ENCODE data around the gene NAA60. TPM values are rescaled to one million over a fixed set of nuclear protein-coding genes. Genes with fewer than 3 reads are reported as not detected.
A peak's percentile ranks its signal among the peaks of the same experiment; 100 is the strongest.

The NAA60 gene
- total and polyA plus RNA-seq, 2 of the 13 experiments (the other 11 are each of a cell fraction or from before 2014, with no cell fraction given), result 14.7 to 32.0 TPM

DNA sequence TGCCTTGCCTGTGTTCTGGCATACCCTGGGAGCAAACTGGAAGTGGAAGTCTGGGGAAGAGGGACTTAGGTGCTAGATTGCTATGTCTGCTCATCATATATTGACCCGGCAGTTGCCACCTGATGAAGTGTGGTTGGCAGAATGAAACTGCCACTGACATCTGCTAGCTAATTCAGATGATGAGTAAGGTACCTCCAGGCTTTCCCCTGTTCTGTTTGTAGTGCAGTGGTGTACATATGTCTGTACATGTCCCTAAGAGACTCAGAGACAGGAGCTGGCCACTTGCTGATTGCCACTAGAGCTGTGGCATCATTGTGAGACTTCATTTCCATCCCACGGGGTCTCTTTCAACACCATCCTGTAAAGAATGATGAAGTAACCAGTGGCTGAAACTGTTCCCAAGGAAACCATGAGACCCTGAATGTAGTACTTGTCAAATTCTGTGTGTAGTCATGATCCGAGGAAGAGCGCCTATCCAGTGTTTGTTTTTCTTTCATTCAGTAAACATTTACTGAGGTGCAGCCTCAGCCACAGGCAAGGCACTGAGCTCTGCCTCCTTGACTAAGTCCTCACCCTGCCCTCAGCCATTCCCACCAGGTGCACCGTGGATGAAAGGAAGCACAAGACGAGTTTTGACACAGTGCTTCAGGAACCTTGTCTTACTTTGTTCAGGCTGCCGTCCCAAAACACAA, 70.6 kb downstream of the NAA60 start:
- H3K36me3 ChIP-seq (replicated peaks in 1 of 2; ENCODE audit: control insufficient read depth in 1 of 2, insufficient read depth in 2 of 2, low read length in 2 of 2), result peaks cover 10 to 42% of the 10 kb centered on the region in 2 experiments
- H3K9ac ChIP-seq (ENCODE audit: insufficient read depth, low read depth, low read length), result no peak overlapping the region
- CTCF ChIA-PET (ENCODE audit: low intra/inter-chr PET ratio, low total read pairs), result no interaction called here
- H3K79me2 ChIP-seq (ENCODE audit: insufficient read depth, low read length), result no peaks in the 10 kb centered on the region
- H3K4me3 ChIP-seq (replicated peaks in 1 of 3; ENCODE audit: insufficient read depth in 1 of 3, low read depth in 2 of 3, low read length in 3 of 3), result no peak overlapping the region
- TF ChIP-seq FOXA3 (CRISPR knock-in tag; IDR thresholded peaks at IDR 0.05), result 0 out of 2 replicates have a peak, but pooled peaks have one; percentile 8
- TF ChIP-seq SMC3 (IDR thresholded peaks at IDR 0.05; ENCODE audit: low read length), result no peak
- TF ChIP-seq NFYC (CRISPR knock-in tag; IDR thresholded peaks at IDR 0.05), result no peak
- in situ Hi-C loops (cut with HindIII; ENCODE audit: extremely low pct_ligation_motif_present, low pct_unique_long_range_greater_than_20kb), result no loop called here
- H3K4me1 ChIP-seq (ENCODE audit: insufficient read depth, low read length), result peaks cover 11% of the 10 kb centered on the region
- H4K20me1 ChIP-seq (ENCODE audit: insufficient read depth, low read length), result no peaks in the 10 kb centered on the region
- no peak overlapping the region for H3K4me2 ChIP-seq (ENCODE audit: low read depth, low read length)
- intact Hi-C loops (cut with micrococcal nuclease; ENCODE audit: unreplicated experiment), result no loop called here
- WGBS (ENCODE audit: low lambda C conversion rate), result 65% methylated on average over 7 of the region's 7 CpGs
- H3K27ac ChIP-seq (ENCODE audit: extremely low read length, insufficient read depth, low read length), result no peak overlapping the region
- no peaks in the 10 kb centered on the region for H3K27me3 ChIP-seq (ENCODE audit: control insufficient read depth in 1 of 2, insufficient read depth in 2 of 2, low read length in 2 of 2)
- H3K9me3 ChIP-seq (ENCODE audit: low read length), result no peaks in the 10 kb centered on the region
- FAIRE-seq (peak; percentile 36), DNase-seq (ENCODE audit: low spot score) (peak; percentile 20), ATAC-seq (peak; percentile 34; the same call in 1 of the 3 replicates)
- POLR2A ChIA-PET, result no interaction called here
- H2AFZ ChIP-seq (ENCODE audit: low read length), result no peak overlapping the region
- no TSS peak for BruUV-seq (replicated peaks)

DNA sequence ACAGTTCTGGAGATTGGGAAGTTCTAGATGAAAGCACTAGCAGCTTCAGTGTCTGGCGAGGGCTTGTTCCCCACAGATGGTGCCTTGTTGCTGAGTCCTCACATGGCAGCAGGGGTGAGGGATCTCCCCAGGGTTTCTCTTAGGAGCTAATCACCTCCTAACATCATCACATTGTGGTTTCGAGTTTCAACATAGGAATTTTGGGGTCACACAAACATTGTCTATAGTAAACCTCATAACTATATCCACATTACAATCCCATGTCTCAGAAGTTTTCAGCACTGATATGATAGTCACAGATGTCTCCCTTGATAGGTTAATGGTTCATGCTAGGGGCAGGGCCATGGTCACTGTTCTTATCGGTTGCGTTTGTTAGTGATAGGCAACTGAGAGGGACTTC, 71.1 kb downstream of the NAA60 start:
- Histone ChIP-seq H3K4me3 (replicated peaks in 1 of 3; ENCODE audit: insufficient read depth in 1 of 3, low read depth in 2 of 3, low read length in 3 of 3) (no peak overlapping the region), H4K20me1 (ENCODE audit: insufficient read depth, low read length) (no peaks in the 10 kb centered on the region), H3K9ac (ENCODE audit: insufficient read depth, low read depth, low read length) (no peak overlapping the region), H3K9me3 (ENCODE audit: low read length) (no peaks in the 10 kb centered on the region), H3K4me1 (ENCODE audit: insufficient read depth, low read length) (peaks cover 11% of the 10 kb centered on the region), H3K36me3 (replicated peaks in 1 of 2; ENCODE audit: control insufficient read depth in 1 of 2, insufficient read depth in 2 of 2, low read length in 2 of 2) (peaks cover 13 to 44% of the 10 kb centered on the region in 2 experiments), H3K79me2 (ENCODE audit: insufficient read depth, low read length) (no peaks in the 10 kb centered on the region), H3K27me3 (ENCODE audit: control insufficient read depth in 1 of 2, insufficient read depth in 2 of 2, low read length in 2 of 2) (no peaks in the 10 kb centered on the region), H2AFZ (ENCODE audit: low read length) (no peak overlapping the region), H3K4me2 (ENCODE audit: low read depth, low read length) (no peak overlapping the region), H3K27ac (ENCODE audit: extremely low read length, insufficient read depth, low read length) (no peak overlapping the region)
- ChIA-PET CTCF (ENCODE audit: low intra/inter-chr PET ratio, low total read pairs) (no interaction called here), POLR2A (no interaction called here)
- in situ Hi-C loops (cut with HindIII; ENCODE audit: extremely low pct_ligation_motif_present, low pct_unique_long_range_greater_than_20kb), result no loop called here
- DNase-seq (ENCODE audit: low spot score) (no peak), FAIRE-seq (no peak), ATAC-seq (no peak)
- BruUV-seq (replicated peaks), result no TSS peak
- intact Hi-C loops (cut with micrococcal nuclease; ENCODE audit: unreplicated experiment), result no loop called here
- WGBS (ENCODE audit: low lambda C conversion rate), result 93% methylated on average over 4 of the region's 4 CpGs
- TF ChIP-seq TP53 (CRISPR knock-in tag; conservative IDR thresholded peaks at IDR 0.05) (no peak), NCOA2 (CRISPR knock-in tag; IDR thresholded peaks at IDR 0.05) (no peak), PCBP2 (optimal IDR thresholded peaks at IDR 0.05; ENCODE audit: low read depth, low read length, poor library complexity, severe bottlenecking) (no peak), SRY (CRISPR knock-in tag; IDR thresholded peaks at IDR 0.05) (no peak), ZFP90 (CRISPR knock-in tag; IDR thresholded peaks at IDR 0.05; ENCODE audit: borderline replicate concordance) (no peak), KLF16 (CRISPR knock-in tag; IDR thresholded peaks at IDR 0.05) (no peak), ZNF546 (CRISPR knock-in tag; conservative IDR thresholded peaks at IDR 0.05) (no peak), SOX5 (CRISPR knock-in tag; IDR thresholded peaks at IDR 0.05; ENCODE audit: borderline replicate concordance) (no peak)
- TF ChIP-seq, protein P1, sequence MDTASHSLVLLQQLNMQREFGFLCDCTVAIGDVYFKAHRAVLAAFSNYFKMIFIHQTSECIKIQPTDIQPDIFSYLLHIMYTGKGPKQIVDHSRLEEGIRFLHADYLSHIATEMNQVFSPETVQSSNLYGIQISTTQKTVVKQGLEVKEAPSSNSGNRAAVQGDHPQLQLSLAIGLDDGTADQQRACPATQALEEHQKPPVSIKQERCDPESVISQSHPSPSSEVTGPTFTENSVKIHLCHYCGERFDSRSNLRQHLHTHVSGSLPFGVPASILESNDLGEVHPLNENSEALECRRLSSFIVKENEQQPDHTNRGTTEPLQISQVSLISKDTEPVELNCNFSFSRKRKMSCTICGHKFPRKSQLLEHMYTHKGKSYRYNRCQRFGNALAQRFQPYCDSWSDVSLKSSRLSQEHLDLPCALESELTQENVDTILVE (CRISPR knock-in tag; IDR thresholded peaks at IDR 0.05), result no peak
- TF ChIP-seq, protein P2, sequence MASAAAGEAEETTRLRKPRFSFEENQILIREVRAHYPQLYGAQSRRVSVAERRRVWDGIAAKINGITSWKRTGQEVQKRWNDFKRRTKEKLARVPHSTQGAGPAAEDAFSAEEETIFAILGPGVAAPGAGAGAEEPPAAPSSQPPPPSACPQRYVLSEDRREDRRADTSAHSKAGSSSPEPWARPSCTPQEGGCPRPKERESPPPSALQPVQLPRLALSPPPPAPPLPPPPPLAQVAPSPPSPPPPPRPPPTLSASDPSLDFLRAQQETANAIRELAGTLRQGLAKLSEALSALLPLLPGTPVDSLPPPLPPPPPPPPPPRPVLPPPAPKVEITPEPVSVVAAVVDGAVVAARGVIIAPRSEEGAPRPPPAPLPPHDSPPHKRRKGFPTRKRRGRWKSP (CRISPR knock-in tag; IDR thresholded peaks at IDR 0.05), result no peak
- TF ChIP-seq, protein P3, sequence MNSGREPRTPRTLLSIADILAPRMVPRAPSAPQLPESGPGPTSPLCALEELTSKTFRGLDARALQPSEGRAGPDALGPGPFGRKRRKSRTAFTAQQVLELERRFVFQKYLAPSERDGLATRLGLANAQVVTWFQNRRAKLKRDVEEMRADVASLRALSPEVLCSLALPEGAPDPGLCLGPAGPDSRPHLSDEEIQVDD (CRISPR knock-in tag; IDR thresholded peaks at IDR 0.05; ENCODE audit: borderline replicate concordance), result no peak
- TF ChIP-seq, protein P4, sequence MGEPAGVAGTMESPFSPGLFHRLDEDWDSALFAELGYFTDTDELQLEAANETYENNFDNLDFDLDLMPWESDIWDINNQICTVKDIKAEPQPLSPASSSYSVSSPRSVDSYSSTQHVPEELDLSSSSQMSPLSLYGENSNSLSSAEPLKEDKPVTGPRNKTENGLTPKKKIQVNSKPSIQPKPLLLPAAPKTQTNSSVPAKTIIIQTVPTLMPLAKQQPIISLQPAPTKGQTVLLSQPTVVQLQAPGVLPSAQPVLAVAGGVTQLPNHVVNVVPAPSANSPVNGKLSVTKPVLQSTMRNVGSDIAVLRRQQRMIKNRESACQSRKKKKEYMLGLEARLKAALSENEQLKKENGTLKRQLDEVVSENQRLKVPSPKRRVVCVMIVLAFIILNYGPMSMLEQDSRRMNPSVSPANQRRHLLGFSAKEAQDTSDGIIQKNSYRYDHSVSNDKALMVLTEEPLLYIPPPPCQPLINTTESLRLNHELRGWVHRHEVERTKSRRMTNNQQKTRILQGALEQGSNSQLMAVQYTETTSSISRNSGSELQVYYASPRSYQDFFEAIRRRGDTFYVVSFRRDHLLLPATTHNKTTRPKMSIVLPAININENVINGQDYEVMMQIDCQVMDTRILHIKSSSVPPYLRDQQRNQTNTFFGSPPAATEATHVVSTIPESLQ (CRISPR knock-in tag; conservative IDR thresholded peaks at IDR 0.05), result no peak
